H1 (cell line): ENCODE results near the gene TSHZ2. TPM values are rescaled to one million over a fixed set of nuclear protein-coding genes. Genes with fewer than 3 reads are reported as not detected.

ENCODE experiments used
- CTCF ChIA-PET: fragments of 300-600 bp; sonication (Branson Sonifier 250); formaldehyde crosslinking; loops from one replicate; lab custom pipeline; 2021; ENCODE audit not compliant: partially characterized antibody; lab: Charles Lee
- POLR2A ChIA-PET: fragments of 300-600 bp; sonication (Branson Sonifier 250); formaldehyde crosslinking; loops from one replicate; lab custom pipeline; 2021; ENCODE audit warnings: inconsistent platforms; ENCODE audit not compliant: partially characterized antibody; lab: Charles Lee
- DNase-seq, 2 experiments: peaks; one replicate each; pipeline versions ENCODE4 v3.0.0 to v3.0.0-alpha.2; 2010 to 2022; ENCODE audit warnings: low spot score in 2 of 2, low read depth in 1 of 2, mixed read lengths in 1 of 2
- FAIRE-seq: peaks from 2 replicates; lab custom pipeline; 2011; peaks lifted over from hg19 to GRCh38; lab: Jason Lieb, UNC
- H2AFZ ChIP-seq: 2 replicates; pipeline ENCODE4 v1.8.1; 2012; ENCODE audit warnings: low read length, inconsistent platforms
- H2AK5ac ChIP-seq: 2 replicates; pipeline ENCODE4 v1.6.1; 2013; ENCODE audit warnings: low read depth, low read length
- H2BK120ac ChIP-seq: replicated peaks from 2 replicates; pipeline ENCODE3; 2013; ENCODE audit warnings: low read depth, low read length, inconsistent platforms
- H2BK12ac ChIP-seq: 2 replicates; pipeline ENCODE4 v1.6.1; 2013; ENCODE audit warnings: low read depth, low read length
- H2BK15ac ChIP-seq: 2 replicates; pipeline ENCODE4 v1.6.1; 2013; ENCODE audit warnings: low read length
- H2BK20ac ChIP-seq: 2 replicates; pipeline ENCODE4 v1.6.1; 2013; ENCODE audit warnings: low read length
- H2BK5ac ChIP-seq: 2 replicates; pipeline ENCODE4 v1.6.1; 2013; ENCODE audit warnings: low read depth, low read length
- H3K14ac ChIP-seq: 2 replicates; pipeline ENCODE4 v1.6.1; 2013; ENCODE audit warnings: inconsistent platforms; ENCODE audit not compliant: insufficient read length
- H3K18ac ChIP-seq: 2 replicates; pipeline ENCODE4 v1.6.1; 2013; ENCODE audit warnings: low read length; ENCODE audit errors: extremely low read depth
- H3K23ac ChIP-seq: 2 replicates; pipeline ENCODE4 v1.6.1; 2013; ENCODE audit warnings: inconsistent platforms; ENCODE audit not compliant: insufficient read length
- H3K23me2 ChIP-seq: 2 replicates; pipeline ENCODE4 v1.6.1; 2013; ENCODE audit warnings: low read depth, low read length
- H3K27ac ChIP-seq: 2 replicates; pipeline ENCODE4 v1.6.1; 2011; ENCODE audit warnings: low read depth, low read length, inconsistent platforms
- H3K27me3 ChIP-seq, 4 experiments: replicated peaks in 1 of 4; 1 replicate in 1 of 4; 2 replicates in 3 of 4; pipeline versions ENCODE4 v1.6.1 to v1.8.1; 2011 to 2013; ENCODE audit warnings: low read length in 3 of 4, mild to moderate bottlenecking in 3 of 4, inconsistent platforms in 2 of 4, mixed read lengths in 2 of 4, moderate library complexity in 1 of 4; ENCODE audit not compliant: control insufficient read depth in 3 of 4, insufficient read depth in 3 of 4; ENCODE audit errors: extremely low read depth in 1 of 4
- H3K36me3 ChIP-seq, 4 experiments: 2 replicates each; pipeline versions ENCODE4 v1.6.1 to v1.8.1; 2011 to 2013; ENCODE audit warnings: mild to moderate bottlenecking in 4 of 4, low read length in 3 of 4, moderate library complexity in 2 of 4, control low read depth in 1 of 4, inconsistent platforms in 1 of 4; ENCODE audit not compliant: insufficient read depth in 4 of 4, control insufficient read depth in 2 of 4
- H3K4ac ChIP-seq: replicated peaks from 2 replicates; pipeline ENCODE3; 2013; ENCODE audit warnings: low read length, low read depth, mixed read lengths, inconsistent platforms; ENCODE audit not compliant: insufficient read length
- H3K4me1 ChIP-seq, 4 experiments: replicated peaks in 1 of 4; 1 replicate in 1 of 4; 2 replicates in 3 of 4; pipeline versions ENCODE4 v1.6.1 to v1.8.1; 2011 to 2013; ENCODE audit warnings: low read length in 3 of 4, inconsistent platforms in 2 of 4, mixed read lengths in 1 of 4; ENCODE audit not compliant: insufficient read depth in 4 of 4, control insufficient read depth in 3 of 4
- H3K4me2 ChIP-seq, 2 experiments: 2 replicates each; pipeline versions ENCODE4 v1.6.1 to v1.8.1; 2011 to 2013; ENCODE audit warnings: low read depth in 2 of 2, low read length in 2 of 2, control low read depth in 1 of 2, inconsistent platforms in 1 of 2, mild to moderate bottlenecking in 1 of 2; ENCODE audit not compliant: insufficient read depth in 1 of 2
- H3K4me3 ChIP-seq, 4 experiments: fragments of 200-600, 300-600 bp in 1 of 4; sonication (generic), shearing (Covaris generic), sonication (Bioruptor Twin) in 1 of 4; 2 replicates each; pipeline versions ENCODE4 v1.5.1 to v1.8.1; 2011 to 2016; ENCODE audit warnings: low read length in 4 of 4, low read depth in 3 of 4, control low read depth in 2 of 4, inconsistent platforms in 2 of 4, mild to moderate bottlenecking in 2 of 4, mixed read lengths in 1 of 4, moderate library complexity in 1 of 4; ENCODE audit not compliant: insufficient read depth in 2 of 4; ENCODE audit errors: extremely low read depth in 1 of 4
- H3K56ac ChIP-seq: replicated peaks from 2 replicates; pipeline ENCODE3; 2013; ENCODE audit warnings: low read depth, mild to moderate bottlenecking, mixed read lengths, low read length, inconsistent platforms; ENCODE audit not compliant: insufficient read length
- H3K79me1 ChIP-seq: 2 replicates; pipeline ENCODE4 v1.6.1; 2013; ENCODE audit warnings: low read depth, low read length, control low read depth
- H3K79me2 ChIP-seq, 2 experiments: 2 replicates each; pipeline versions ENCODE4 v1.6.1 to v1.8.1; 2012 to 2013; ENCODE audit warnings: low read length in 2 of 2, mild to moderate bottlenecking in 2 of 2, inconsistent platforms in 1 of 2; ENCODE audit not compliant: insufficient read depth in 2 of 2, control insufficient read depth in 1 of 2
- H3K9ac ChIP-seq, 4 experiments: replicated peaks in 1 of 4; 1 replicate in 1 of 4; 2 replicates in 3 of 4; pipeline versions ENCODE4 v1.6.1 to v1.8.1; 2011 to 2013; ENCODE audit warnings: low read depth in 3 of 4, low read length in 3 of 4, control low read depth in 2 of 4, mild to moderate bottlenecking in 2 of 4, moderate library complexity in 2 of 4, inconsistent platforms in 1 of 4; ENCODE audit errors: extremely low read depth in 1 of 4
- H3K9me3 ChIP-seq, 2 experiments: 2 replicates each; pipeline versions ENCODE4 v1.6.1 to v1.8.1; 2012 to 2013; ENCODE audit warnings: mild to moderate bottlenecking in 2 of 2, moderate library complexity in 2 of 2, control low read depth in 1 of 2, inconsistent platforms in 1 of 2, low read depth in 1 of 2, low read length in 1 of 2, mixed read lengths in 1 of 2; ENCODE audit not compliant: insufficient read depth in 2 of 2
- H4K20me1 ChIP-seq, 2 experiments: replicated peaks in 1 of 2; 2 replicates each; pipeline versions ENCODE3 to v1.8.1; 2011 to 2013; ENCODE audit warnings: inconsistent platforms in 2 of 2, low read length in 2 of 2, mild to moderate bottlenecking in 1 of 2; ENCODE audit not compliant: insufficient read depth in 2 of 2, control insufficient read depth in 1 of 2
- H4K5ac ChIP-seq: 2 replicates; pipeline ENCODE4 v1.6.1; 2013; ENCODE audit warnings: low read length, low read depth, mixed read lengths, inconsistent platforms; ENCODE audit not compliant: insufficient read length
- H4K8ac ChIP-seq: 2 replicates; pipeline ENCODE4 v1.8.0; 2013; ENCODE audit warnings: mild to moderate bottlenecking, moderate library complexity, low read length, inconsistent platforms; ENCODE audit not compliant: insufficient read depth; ENCODE audit errors: extremely low read depth
- H4K91ac ChIP-seq: replicated peaks from 2 replicates; pipeline ENCODE3; 2013; ENCODE audit warnings: low read length, mixed read lengths, inconsistent platforms; ENCODE audit not compliant: insufficient read length
- BACH1 ChIP-seq: IDR thresholded peaks from 2 replicates; pipeline ENCODE4 v1.6.1; 2012; ENCODE audit warnings: low read length, improper control_type of control experiment
- CBX8 ChIP-seq: fragments of 300-800, 300-1000 bp; sonication (generic); IDR thresholded peaks from 2 replicates; pipeline ENCODE4 v1.7.1; 2016; ENCODE audit warnings: low read depth, low read length, borderline replicate concordance
- EZH2 ChIP-seq: fragments of 200-600 bp; sonication (generic); IDR thresholded peaks from 2 replicates; pipeline ENCODE4 v1.7.1; 2012; ENCODE audit warnings: low read depth, mild to moderate bottlenecking, moderate library complexity, low read length, inconsistent platforms; ENCODE audit not compliant: severe bottlenecking
- HDAC2 ChIP-seq, 2 experiments: fragments of 300-600 bp in 1 of 2; sonication (generic) in 1 of 2; IDR thresholded peaks; 2 replicates each; pipeline ENCODE4 v1.6.1; 2011 to 2012; ENCODE audit warnings: low read depth in 2 of 2, low read length in 2 of 2, mild to moderate bottlenecking in 2 of 2, moderate library complexity in 2 of 2, borderline replicate concordance in 1 of 2, inconsistent platforms in 1 of 2
- SP4 ChIP-seq: IDR thresholded peaks from 2 replicates; pipeline ENCODE4 v1.6.1; 2012; ENCODE audit warnings: low read length, inconsistent platforms
- TEAD4 ChIP-seq: IDR thresholded peaks from 2 replicates; pipeline ENCODE4 v1.6.1; 2012; ENCODE audit warnings: low read depth, low read length, inconsistent platforms, mixed read lengths
- WGBS, 2 experiments: shearing (Covaris generic) in 1 of 2; methylation state at CpG; one replicate each; pipeline versions ENCODE4 v1.1.6 to v1.1.7; 2013 to 2015; ENCODE audit warnings: low lambda C conversion rate in 2 of 2, mixed read lengths in 2 of 2, inconsistent platforms in 1 of 2, low coverage in 1 of 2, missing lambda C conversion rate in 1 of 2; ENCODE audit not compliant: insufficient replicate concordance in 2 of 2, insufficient coverage in 1 of 2, insufficient read length in 1 of 2; ENCODE audit errors: extremely low coverage in 1 of 2, missing lambda C conversion rate in 1 of 2; 5-methylcytosine and 5-hydroxymethylcytosine counted together
- polyA plus RNA-seq, 7 experiments: library from polyadenylated mRNA; depleted of rRNA in 3 of 7; stranded (reverse) in 5 of 7; unstranded in 2 of 7; fragments of >200 nt in 5 of 7; fragments of 200-250 nt in 2 of 7; gene quantifications; 1 replicate in 5 of 7; 2 replicates in 1 of 7; 4 replicates in 1 of 7; pipeline versions ENCODE4 v1.2.1 to v1.2.3, GENCODE V29; 2011 to 2013; ENCODE audit warnings: missing spikeins in 2 of 7, mixed read lengths in 2 of 7
- total RNA-seq: library from RNA; stranded (reverse); fragmentation: NEBNext Ultra II Directional; extraction: Animal tissue kit (Norgen Biotek cat#: 25700); gene quantifications from 2 replicates; pipeline ENCODE4 v1.2.1, GENCODE V29; 2021

TSHZ2 gene
- total and polyA plus RNA-seq, 2 of the 8 experiments (the other 6 are each of a cell fraction or from before 2014, with no cell fraction given), result 0.14 to 0.30 TPM

DNA sequence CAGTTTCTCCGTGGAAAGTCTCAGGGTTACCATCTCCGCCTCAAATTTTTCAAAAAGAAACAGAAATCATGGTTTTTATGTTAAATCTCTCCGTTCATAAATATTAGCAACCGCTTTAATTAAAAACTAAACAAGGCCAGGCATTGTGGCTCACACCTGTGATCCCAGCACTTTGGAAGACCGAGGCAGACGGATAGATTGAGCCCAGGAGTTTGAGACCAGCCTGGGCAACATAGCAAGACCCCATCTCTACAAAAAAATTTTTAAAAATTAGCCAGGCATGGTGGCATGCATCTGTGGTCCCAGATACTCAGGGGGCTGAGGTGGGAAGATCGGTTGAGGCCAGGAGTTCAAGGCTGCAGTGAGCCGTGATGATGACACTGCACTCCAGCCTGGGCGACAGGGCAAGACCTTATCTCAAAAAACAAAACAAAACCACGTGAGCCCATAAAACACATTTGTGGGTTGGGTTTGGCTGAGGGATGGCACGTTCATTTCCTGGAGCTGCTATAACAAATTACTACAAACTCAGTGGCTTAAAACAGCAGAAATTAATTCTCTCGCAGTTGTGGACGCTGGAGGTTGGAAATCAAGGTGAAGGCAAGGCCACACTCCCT is 398.3 kb downstream of the TSHZ2 start:
- ChIA-PET POLR2A (interaction anchor here (0.6 kb wide), 1 partner anchor 437 kb away, joined by 5 read pairs; no protein-coding TSS in a partner anchor), CTCF (interaction anchor here (1.3 kb wide), 1 partner anchor 37 kb away, joined by 3 read pairs; no protein-coding TSS in a partner anchor)
- no peak overlapping the region for H4K8ac ChIP-seq
- H2BK5ac ChIP-seq, result no peak overlapping the region
- H2BK15ac ChIP-seq, result no peak overlapping the region
- TF ChIP-seq CBX8 (no peak), TEAD4 (no peak), HDAC2 (IDR thresholded peaks at IDR 0.05; ENCODE audit: borderline replicate concordance in 1 of 2, low read depth in 2 of 2, low read length in 2 of 2) (no peak), SP4 (no peak), EZH2 (no peak), BACH1 (no peak)
- H3K9me3 ChIP-seq, result no peaks in the 10 kb centered on the region
- peak overlapping the region; percentile 51; the same call in 1 of the 2 replicates for H2AFZ ChIP-seq
- H2BK120ac ChIP-seq, result no peak overlapping the region
- H3K23me2 ChIP-seq, result no peaks in the 10 kb centered on the region
- H3K4me1 ChIP-seq, result no peaks in the 10 kb centered on the region
- DNase-seq, result no peak
- H2BK12ac ChIP-seq, result no peak overlapping the region
- H3K14ac ChIP-seq, result no peak overlapping the region
- no peak overlapping the region for H3K23ac ChIP-seq
- 91% methylated on average over 13 of the region's 13 CpGs; no CpG with 5 or more reads in 1 of the 2 experiments for WGBS, 2 experiments
- H4K5ac ChIP-seq, result no peak overlapping the region
- no peaks in the 10 kb centered on the region for H3K27me3 ChIP-seq
- H3K36me3 ChIP-seq, result no peaks in the 10 kb centered on the region
- no peak overlapping the region for H3K4ac ChIP-seq
- no peaks in the 10 kb centered on the region for H4K20me1 ChIP-seq
- no peak overlapping the region for H3K27ac ChIP-seq
- H3K56ac ChIP-seq, result no peak overlapping the region
- no peaks in the 10 kb centered on the region for H3K79me2 ChIP-seq
- H3K79me1 ChIP-seq, result no peaks in the 10 kb centered on the region
- no peak overlapping the region for H2AK5ac ChIP-seq
- no peak overlapping the region for H3K4me3 ChIP-seq
- H3K9ac ChIP-seq, result no peak overlapping the region
- no peak overlapping the region for H2BK20ac ChIP-seq
- no peak overlapping the region for H4K91ac ChIP-seq
- H3K4me2 ChIP-seq, result no peak overlapping the region
- no peak for FAIRE-seq
- H3K18ac ChIP-seq, result no peak overlapping the region
